MM.1S (cell line): ENCODE measurements around the gene CCDC134.

ENCODE experiments used
- DNase-seq: peaks from one replicate; pipeline ENCODE4 v3.0.0-alpha.2; 2015
- H2AFZ ChIP-seq: fragments of 300-600 bp; sonication (generic); 2 replicates; pipeline ENCODE4 v1.6.0; 2016; ENCODE audit warnings: antibody characterized with exemption, low read length
- H3F3A ChIP-seq: fragments of 300-600 bp; sonication (generic); 2 replicates; pipeline ENCODE4 v1.6.1; 2016; ENCODE audit warnings: mild to moderate bottlenecking, antibody characterized with exemption, low read length, moderate library complexity, mixed read lengths; ENCODE audit not compliant: insufficient read depth
- H3K27ac ChIP-seq: fragments of 300-600 bp; sonication (generic); 2 replicates; pipeline ENCODE4 v1.5.1; 2016; ENCODE audit warnings: mild to moderate bottlenecking, low read length
- H3K27me3 ChIP-seq: fragments of 300-600 bp; sonication (generic); replicated peaks from 2 replicates; pipeline ENCODE4 v1.6.0; 2016; ENCODE audit warnings: low read length; ENCODE audit not compliant: insufficient read depth
- H3K36me3 ChIP-seq: fragments of 300-600 bp; sonication (generic); replicated peaks from 2 replicates; pipeline ENCODE4 v1.6.1; 2016; ENCODE audit warnings: mild to moderate bottlenecking, low read length, mixed read lengths; ENCODE audit not compliant: insufficient read depth
- H3K4me1 ChIP-seq: fragments of 300-600 bp; sonication (generic); 2 replicates; pipeline ENCODE4 v1.6.1; 2016; ENCODE audit warnings: low read length, mixed read lengths
- H3K4me2 ChIP-seq: fragments of 300-600 bp; sonication (generic); 2 replicates; pipeline ENCODE4 v1.6.0; 2016; ENCODE audit warnings: low read depth, low read length
- H3K4me3 ChIP-seq: fragments of 300-600 bp; sonication (generic); 2 replicates; pipeline ENCODE4 v1.5.1; 2016; ENCODE audit warnings: low read length, mixed read lengths
- H3K79me2 ChIP-seq: fragments of 300-600 bp; sonication (generic); 2 replicates; pipeline ENCODE4 v1.6.1; 2016; ENCODE audit warnings: mixed run types, low read length, mixed read lengths
- H3K9ac ChIP-seq: fragments of 300-600 bp; sonication (generic); 2 replicates; pipeline ENCODE4 v1.6.1; 2016; ENCODE audit warnings: low read length, mixed read lengths
- H3K9me2 ChIP-seq: fragments of 300-600 bp; sonication (generic); replicated peaks from 2 replicates; pipeline ENCODE4 v1.6.1; 2016; ENCODE audit warnings: mild to moderate bottlenecking, low read length, mixed read lengths; ENCODE audit not compliant: insufficient read depth
- H3K9me3 ChIP-seq: fragments of 300-600 bp; sonication (generic); replicated peaks from 2 replicates; pipeline ENCODE4 v1.6.1; 2016; ENCODE audit warnings: mild to moderate bottlenecking, low read length, mixed read lengths; ENCODE audit not compliant: insufficient read depth
- H4K20me1 ChIP-seq: fragments of 300-600 bp; sonication (generic); 2 replicates; pipeline ENCODE4 v1.6.1; 2016; ENCODE audit warnings: mild to moderate bottlenecking, low read length, moderate library complexity, mixed read lengths; ENCODE audit not compliant: insufficient read depth
- EZH2 ChIP-seq: fragments of 300-600 bp; sonication (generic); optimal IDR thresholded peaks from 2 replicates; pipeline ENCODE3; 2017; ENCODE audit warnings: low read depth, mild to moderate bottlenecking, antibody characterized with exemption, low read length, mixed read lengths
- EZH2phosphoT487 ChIP-seq: fragments of 300-600 bp; sonication (generic); IDR thresholded peaks from 2 replicates; pipeline ENCODE4 v1.6.1; 2018; ENCODE audit warnings: antibody characterized with exemption, low read length
- TF ChIP-seq, protein P1 (sequence below): fragments of 300-600 bp; sonication (generic); IDR thresholded peaks from 2 replicates; pipeline ENCODE4 v1.5.1; 2016; ENCODE audit warnings: antibody characterized with exemption, low read length, mixed read lengths

The CCDC134 gene

DNA sequence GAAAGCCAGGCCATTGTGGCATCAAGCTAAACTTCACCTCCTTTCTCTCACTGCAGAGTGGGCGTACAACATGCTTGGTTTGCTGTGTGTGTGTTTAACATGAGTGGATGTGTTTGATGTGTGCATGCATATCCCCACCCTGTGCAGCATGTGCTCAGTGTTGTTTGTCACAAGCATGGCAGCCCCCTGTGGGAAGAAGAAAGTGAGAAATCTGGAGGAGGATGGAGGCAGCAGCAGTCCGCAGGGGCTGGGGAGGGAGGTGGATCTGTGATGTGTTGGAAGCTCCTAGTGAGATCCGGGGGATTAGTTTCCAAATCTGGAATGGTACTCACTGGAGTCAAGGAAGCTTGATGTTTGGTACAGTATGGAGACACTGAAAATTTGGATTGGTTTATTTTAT, 24.1 kb upstream of the CCDC134 start:
- no peak for DNase-seq
- Histone ChIP-seq H3K27ac (no peak overlapping the region), H3K9ac (no peak overlapping the region), H3K9me3 (no peaks in the 10 kb centered on the region), H3K4me1 (peaks cover 5% of the 10 kb centered on the region), H2AFZ (no peak overlapping the region), H3K27me3 (no peaks in the 10 kb centered on the region), H3F3A (no peaks in the 10 kb centered on the region), H3K4me3 (no peak overlapping the region), H3K79me2 (no peaks in the 10 kb centered on the region), H4K20me1 (no peaks in the 10 kb centered on the region), H3K36me3 (no peaks in the 10 kb centered on the region), H3K9me2 (no peaks in the 10 kb centered on the region), H3K4me2 (no peak overlapping the region)
- TF ChIP-seq, protein P1, sequence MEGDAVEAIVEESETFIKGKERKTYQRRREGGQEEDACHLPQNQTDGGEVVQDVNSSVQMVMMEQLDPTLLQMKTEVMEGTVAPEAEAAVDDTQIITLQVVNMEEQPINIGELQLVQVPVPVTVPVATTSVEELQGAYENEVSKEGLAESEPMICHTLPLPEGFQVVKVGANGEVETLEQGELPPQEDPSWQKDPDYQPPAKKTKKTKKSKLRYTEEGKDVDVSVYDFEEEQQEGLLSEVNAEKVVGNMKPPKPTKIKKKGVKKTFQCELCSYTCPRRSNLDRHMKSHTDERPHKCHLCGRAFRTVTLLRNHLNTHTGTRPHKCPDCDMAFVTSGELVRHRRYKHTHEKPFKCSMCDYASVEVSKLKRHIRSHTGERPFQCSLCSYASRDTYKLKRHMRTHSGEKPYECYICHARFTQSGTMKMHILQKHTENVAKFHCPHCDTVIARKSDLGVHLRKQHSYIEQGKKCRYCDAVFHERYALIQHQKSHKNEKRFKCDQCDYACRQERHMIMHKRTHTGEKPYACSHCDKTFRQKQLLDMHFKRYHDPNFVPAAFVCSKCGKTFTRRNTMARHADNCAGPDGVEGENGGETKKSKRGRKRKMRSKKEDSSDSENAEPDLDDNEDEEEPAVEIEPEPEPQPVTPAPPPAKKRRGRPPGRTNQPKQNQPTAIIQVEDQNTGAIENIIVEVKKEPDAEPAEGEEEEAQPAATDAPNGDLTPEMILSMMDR = no peak
- TF ChIP-seq EZH2 (no peak), EZH2phosphoT487 (no peak)

DNA sequence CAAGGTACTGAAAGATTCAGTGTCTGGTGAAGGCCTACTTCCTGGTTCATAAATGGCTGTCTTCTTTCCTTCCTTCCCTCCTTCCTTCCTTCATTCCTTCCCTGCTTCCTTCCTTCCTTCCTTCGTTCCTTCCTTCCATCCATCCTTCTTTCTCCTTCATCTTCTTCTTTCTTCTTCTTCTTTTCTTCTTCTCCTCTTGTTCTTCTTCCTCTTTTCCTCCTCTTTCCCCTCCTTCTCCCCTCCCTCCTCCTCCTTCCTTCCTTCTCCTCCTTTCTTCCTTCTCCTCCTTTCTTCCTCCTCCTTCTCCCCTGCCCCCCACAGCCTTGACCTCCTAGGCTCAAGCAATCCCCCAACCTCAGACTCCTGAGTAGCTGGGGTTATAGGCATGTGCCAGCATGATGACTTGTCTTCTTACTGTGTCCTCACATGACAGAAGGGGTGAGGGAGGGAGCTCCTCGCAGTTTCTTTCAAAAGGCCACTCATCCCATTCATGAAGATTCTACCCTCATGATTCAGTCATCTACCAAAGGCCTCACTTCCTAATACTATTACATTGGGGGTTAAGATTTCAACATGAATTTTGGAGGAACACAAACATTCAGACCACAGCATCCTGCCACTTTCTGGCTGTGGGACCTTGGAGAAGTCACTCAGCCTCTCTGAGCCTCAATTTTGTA, 22.6 kb upstream of the CCDC134 start:
- no peak overlapping the region for H3K4me2 ChIP-seq
- DNase-seq = no peak

DNA sequence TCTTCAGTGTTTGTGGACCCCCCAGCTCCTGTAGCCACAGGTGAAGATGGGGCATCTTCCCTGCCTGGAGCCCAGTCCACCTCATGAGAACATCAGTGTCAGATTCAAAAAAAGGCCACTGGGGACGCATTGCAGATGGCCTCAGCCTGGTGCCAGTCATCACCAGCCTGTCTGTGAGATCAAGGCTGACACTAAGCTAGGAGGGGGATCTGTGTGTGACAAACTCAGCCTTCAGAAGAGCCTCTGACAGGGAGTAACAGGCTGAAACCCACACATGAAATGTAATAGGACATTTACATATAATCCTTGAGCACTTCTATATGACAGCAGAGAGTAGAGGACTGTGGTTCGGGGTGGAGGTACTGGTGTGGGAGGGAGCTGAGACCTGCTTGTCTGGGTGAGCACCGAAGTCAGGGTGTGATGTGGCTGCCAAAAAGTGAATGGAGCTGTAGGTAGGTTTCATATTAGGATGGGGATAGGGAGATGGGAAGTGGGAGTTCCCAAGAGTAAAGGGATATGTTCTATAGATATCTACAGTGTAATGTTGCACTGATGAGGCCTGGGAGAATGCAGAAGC, 20.5 kb upstream of the CCDC134 start:
- H3K36me3 ChIP-seq = no peaks in the 10 kb centered on the region
- no peak overlapping the region for H3K4me3 ChIP-seq
- H3K9me3 ChIP-seq = no peaks in the 10 kb centered on the region
- H3K27ac ChIP-seq = no peak overlapping the region
- DNase-seq = no peak
- H3K27me3 ChIP-seq = no peaks in the 10 kb centered on the region
- H3K4me1 ChIP-seq = peaks cover 5% of the 10 kb centered on the region
- no peaks in the 10 kb centered on the region for H3K79me2 ChIP-seq
- TF ChIP-seq, protein P1 = no peak
- no peak for TF ChIP-seq EZH2phosphoT487
- TF ChIP-seq EZH2 = no peak
- H3K9ac ChIP-seq = no peak overlapping the region
- no peak overlapping the region for H3K4me2 ChIP-seq
- H3K9me2 ChIP-seq = no peaks in the 10 kb centered on the region
- H4K20me1 ChIP-seq = no peaks in the 10 kb centered on the region
- no peak overlapping the region for H2AFZ ChIP-seq
- no peaks in the 10 kb centered on the region for H3F3A ChIP-seq

More for the DNA sequence above, 22.6 kb upstream of the CCDC134 start:
- H3K9me2 ChIP-seq = no peaks in the 10 kb centered on the region
- TF ChIP-seq EZH2 (no peak), EZH2phosphoT487 (no peak)
- TF ChIP-seq, protein P1 = no peak
- no peak overlapping the region for H3K4me3 ChIP-seq
- no peaks in the 10 kb centered on the region for H3K36me3 ChIP-seq
- no peak overlapping the region for H3K27ac ChIP-seq
- H3K27me3 ChIP-seq = no peaks in the 10 kb centered on the region
- no peaks in the 10 kb centered on the region for H3K9me3 ChIP-seq
- no peak overlapping the region for H2AFZ ChIP-seq
- no peak overlapping the region for H3K9ac ChIP-seq
- H3K4me1 ChIP-seq = peaks cover 5% of the 10 kb centered on the region
- H3F3A ChIP-seq = no peaks in the 10 kb centered on the region
- no peaks in the 10 kb centered on the region for H4K20me1 ChIP-seq
- no peaks in the 10 kb centered on the region for H3K79me2 ChIP-seq
